SU-DHL-6 (cell line): ENCODE measurements around the gene RCAN1.
"Not testable (repeated sequence)": the region's sequence is repeated elsewhere in the genome, so short reads cannot be mapped to it uniquely, and the experiment has no call there.

ENCODE experiments used
- EZH2phosphoT487 ChIP-seq: fragments of 200-600 bp; sonication (generic), shearing (Covaris generic); conservative IDR thresholded peaks from 2 replicates; pipeline ENCODE4 v1.6.1; 2018; ENCODE audit warnings: mild to moderate bottlenecking, antibody characterized with exemption, low read length, moderate library complexity, mixed read lengths
- TF ChIP-seq, protein P1 (sequence below): fragments of 200-600 bp; sonication (generic); IDR thresholded peaks from one replicate; pipeline ENCODE4 v1.5.1; 2017; ENCODE audit warnings: antibody characterized with exemption, mild to moderate bottlenecking, low read length, moderate library complexity; ENCODE audit not compliant: insufficient read depth, poor library complexity, severe bottlenecking

GRCh38 chr21:34483854-34484253 lies 131.1 kb downstream of the RCAN1 start:
- TF ChIP-seq, protein P1, sequence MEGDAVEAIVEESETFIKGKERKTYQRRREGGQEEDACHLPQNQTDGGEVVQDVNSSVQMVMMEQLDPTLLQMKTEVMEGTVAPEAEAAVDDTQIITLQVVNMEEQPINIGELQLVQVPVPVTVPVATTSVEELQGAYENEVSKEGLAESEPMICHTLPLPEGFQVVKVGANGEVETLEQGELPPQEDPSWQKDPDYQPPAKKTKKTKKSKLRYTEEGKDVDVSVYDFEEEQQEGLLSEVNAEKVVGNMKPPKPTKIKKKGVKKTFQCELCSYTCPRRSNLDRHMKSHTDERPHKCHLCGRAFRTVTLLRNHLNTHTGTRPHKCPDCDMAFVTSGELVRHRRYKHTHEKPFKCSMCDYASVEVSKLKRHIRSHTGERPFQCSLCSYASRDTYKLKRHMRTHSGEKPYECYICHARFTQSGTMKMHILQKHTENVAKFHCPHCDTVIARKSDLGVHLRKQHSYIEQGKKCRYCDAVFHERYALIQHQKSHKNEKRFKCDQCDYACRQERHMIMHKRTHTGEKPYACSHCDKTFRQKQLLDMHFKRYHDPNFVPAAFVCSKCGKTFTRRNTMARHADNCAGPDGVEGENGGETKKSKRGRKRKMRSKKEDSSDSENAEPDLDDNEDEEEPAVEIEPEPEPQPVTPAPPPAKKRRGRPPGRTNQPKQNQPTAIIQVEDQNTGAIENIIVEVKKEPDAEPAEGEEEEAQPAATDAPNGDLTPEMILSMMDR: not testable (repeated sequence)
- not testable (repeated sequence) for TF ChIP-seq EZH2phosphoT487
